Measurements from ENCODE around the gene USPL1.

USPL1 gene

DNA sequence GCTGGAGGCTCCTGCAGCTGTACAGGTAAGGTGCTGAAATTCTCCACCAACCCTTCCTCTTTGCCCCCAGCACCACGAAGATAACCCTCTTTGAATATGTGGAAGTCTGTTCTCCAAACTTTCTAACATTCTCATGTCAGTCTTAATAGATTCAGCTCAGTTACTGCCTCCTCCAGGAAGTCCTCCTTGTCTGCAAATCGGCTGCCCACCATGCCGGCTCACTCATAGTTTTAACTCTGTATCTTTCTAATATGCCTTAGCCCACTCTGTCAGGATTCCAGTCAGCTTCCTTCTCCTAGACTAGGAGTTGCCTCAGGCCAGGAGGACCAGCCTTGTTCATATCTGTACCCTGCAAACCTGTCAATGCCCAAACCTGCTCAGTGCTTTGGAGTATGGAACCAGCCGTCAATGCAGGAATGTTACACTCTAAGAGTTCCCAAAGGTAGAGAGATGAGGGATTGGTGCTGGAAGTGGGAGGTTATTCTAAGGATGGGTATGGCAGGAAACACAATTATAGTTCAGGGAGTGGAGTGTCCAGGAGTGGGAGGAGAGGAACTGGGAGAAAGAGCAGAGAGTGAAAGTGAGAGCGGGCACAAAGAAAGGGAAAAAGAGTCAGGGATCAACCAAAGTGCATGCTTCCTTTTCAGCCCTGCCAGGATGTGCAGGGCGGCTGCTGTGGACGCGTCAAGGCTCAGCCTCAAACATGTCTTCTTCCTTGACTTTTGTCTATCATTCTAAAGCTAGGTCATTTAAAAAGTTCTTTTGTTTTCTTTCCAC is 79.6 kb downstream of the USPL1 start:
- DNase-seq (ENCODE audit: low read depth), result no peak

DNA sequence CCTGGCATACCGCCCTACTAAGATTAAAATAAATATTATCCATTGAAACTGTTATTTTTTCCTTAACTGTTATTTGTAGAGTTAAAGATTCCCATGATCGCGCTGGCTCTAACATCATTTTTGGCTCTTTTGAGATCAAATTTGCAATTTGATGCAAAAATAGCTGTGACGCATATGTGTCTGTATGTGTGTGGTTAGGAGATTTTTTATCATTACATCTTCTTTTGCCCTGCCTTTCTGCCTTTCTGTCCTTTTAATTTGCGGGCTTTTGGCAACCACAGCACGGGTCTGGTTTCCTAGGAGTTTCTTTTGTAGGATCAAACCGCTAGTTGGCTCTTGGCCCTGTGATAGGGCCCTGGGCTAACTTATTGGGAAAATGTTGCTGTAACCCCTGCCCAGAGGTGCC is 80.3 kb downstream of the USPL1 start:
- no peak for DNase-seq (ENCODE audit: low read depth)

DNA sequence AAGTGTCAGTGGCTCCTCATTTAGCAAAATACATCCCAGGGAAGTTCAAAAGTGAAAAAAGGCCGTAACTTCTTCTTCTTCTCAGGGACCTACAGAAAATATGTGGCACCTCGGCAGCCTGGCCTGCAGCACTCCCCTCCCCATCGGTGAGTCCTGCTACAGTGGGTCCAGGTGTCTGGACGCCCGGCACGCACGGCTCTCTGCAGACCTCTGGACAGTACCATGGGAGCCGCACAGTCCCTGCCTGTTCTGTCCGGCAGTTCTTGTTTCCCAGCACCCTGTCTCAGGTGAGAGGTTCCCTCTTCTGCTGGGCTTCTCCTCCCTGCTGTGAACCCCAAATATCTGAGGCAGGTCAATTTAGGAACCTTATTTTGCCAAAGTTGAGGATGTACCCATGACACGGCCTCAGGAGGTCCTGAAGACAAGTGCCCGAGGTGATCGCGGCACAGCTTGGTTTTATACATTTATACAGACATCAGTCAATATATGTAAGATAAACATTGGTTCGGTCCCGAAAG is 80.8 kb downstream of the USPL1 start:
- no peak for DNase-seq (ENCODE audit: low read depth)

DNA sequence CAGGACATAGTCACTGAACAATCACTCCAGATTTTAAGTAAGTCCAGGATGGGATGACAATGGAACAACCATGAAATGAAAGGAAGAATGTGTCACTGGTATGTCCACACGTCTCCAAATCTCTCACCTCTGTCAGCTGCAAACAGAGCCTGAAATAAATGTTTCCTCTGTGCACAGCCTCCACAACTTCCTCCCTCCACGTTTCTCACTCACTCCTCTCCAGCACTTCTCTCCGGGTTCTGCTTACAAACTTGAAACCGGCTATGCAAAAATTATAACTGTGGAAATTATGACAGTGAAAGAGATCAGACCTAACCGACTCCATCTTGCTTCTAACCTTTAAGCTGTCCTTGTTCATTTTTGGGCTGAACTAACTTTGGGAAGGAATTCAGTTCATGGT is 82.6 kb downstream of the USPL1 start:
- no peak for DNase-seq (ENCODE audit: low read depth)

DNA sequence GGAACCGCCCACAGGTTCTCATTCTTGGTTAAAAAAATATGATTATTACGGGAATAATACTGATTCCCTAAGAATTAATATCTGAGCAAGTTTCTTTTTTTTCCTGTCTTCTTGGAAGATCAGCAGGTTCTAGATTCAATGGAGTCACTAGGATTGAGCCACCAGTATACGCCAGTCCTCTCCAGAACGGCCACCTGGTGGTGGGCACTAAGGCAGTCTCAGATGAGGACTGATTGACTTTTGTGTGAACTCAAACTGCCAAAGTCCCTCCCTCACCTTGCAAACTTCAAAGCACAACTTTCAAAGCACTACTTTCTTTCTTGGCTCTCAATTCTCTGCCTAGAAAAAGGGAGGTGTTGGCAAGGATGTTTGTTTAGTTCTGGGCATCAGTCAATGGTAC is 84.3 kb downstream of the USPL1 start:
- DNase-seq (ENCODE audit: low read depth), result no peak

DNA sequence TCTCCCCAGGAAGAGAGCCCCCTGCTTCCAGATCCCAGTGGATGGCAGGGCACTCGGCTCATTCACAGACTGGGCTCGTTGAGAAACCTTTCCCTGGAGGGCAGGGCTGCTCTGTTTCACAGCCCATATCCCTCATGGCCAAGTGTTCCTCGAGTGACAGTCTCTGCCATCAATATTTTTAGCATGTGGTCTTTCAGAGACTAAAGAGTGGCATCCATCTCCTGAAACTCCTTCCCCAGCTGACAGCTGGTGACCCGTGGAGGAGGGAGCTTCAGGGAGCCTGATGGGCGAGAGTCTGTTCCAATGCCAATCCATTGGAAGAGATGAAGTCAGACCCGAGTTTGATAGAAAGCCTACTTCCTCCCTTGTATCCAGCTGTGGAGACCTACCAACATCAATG is 86.9 kb downstream of the USPL1 start:
- DNase-seq (ENCODE audit: low read depth), result no peak

DNA sequence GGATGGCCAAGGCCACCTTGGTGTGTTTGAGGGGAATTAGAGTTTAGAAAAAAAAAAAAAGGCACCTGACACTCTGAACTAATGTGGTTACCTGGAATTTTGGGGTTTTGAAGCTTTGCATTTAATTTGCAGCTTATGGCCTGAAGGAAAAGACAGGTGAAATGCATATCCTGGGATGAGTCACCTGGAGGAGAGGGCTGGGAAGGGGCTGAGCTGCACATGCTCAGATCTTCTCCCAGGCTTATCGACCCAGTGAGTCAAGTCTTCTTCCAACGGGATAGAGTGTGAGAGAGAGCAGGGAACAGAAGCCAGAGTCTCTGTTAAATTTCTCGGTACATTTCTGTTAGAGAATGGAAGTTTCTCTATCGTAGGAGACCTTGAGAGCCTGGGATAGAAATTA is 88.0 kb downstream of the USPL1 start:
- DNase-seq (ENCODE audit: low read depth), result no peak

DNA sequence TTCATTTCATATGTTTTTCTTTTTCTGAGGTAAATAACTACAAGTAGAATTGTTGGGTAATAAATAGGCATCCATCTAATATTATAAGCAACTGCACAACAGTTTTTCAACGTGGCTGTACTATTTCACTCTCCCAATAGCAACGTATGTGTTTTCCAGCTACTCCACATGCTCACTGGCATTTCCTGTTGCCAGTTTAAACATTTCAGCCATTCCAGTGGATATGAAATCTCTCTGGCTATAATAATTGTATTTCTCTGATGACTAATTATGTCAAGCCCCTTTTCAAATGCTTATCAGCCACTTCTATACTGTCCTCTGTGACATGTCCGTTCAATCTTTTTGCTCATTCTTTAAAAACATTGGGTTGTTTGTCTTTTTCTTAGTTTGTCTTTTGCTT is 90.8 kb downstream of the USPL1 start:
- no peak for DNase-seq (ENCODE audit: low read depth)

Measured in GM04503 (cell line).